Activated CD8-positive, alpha-beta T cell treated with anti-CD3 and anti-CD28 coated beads, Interleukin-2, amount 10 ng/mL, durations not matched to agents 7 days and 5 days (primary cell): ENCODE data around the gene HEMGN. TPM values are rescaled to one million over a fixed set of nuclear protein-coding genes. Genes with fewer than 3 reads are reported as not detected.
A peak's percentile ranks its signal among the peaks of the same experiment; 100 is the strongest.

Source experiments
- ATAC-seq: fragments of 150-1000 bp; cut with Tn5 transposase; one replicate; pipeline ENCODE4 v1.10.0; 2021; ENCODE audit warnings: moderate library complexity
- CTCF ChIA-PET: fragments of 350-600 bp; sonication (Branson Sonifier 250); formaldehyde crosslinking; loops from one replicate; lab custom pipeline; 2021; ENCODE audit warnings: antibody characterized with exemption; lab: Charles Lee
- POLR2A ChIA-PET: fragments of 350-600 bp; sonication (Branson Sonifier 250); formaldehyde crosslinking; loops from one replicate; lab custom pipeline; 2021; ENCODE audit warnings: antibody characterized with exemption; lab: Charles Lee
- DNase-seq: peaks from one replicate; pipeline ENCODE4 v3.0.0-alpha.2; 2020
- H3K27ac Mint-ChIP-seq: one replicate; pipeline ENCODE4 v1.8.0; 2021; ENCODE audit warnings: mild to moderate bottlenecking, mixed read lengths
- H3K27me3 Mint-ChIP-seq: one replicate; pipeline ENCODE4 v1.8.0; 2021; ENCODE audit warnings: low read depth, mixed read lengths
- H3K36me3 Mint-ChIP-seq: one replicate; pipeline ENCODE4 v1.8.0; 2021; ENCODE audit warnings: low read depth, mixed read lengths
- H3K4me1 Mint-ChIP-seq: one replicate; pipeline ENCODE4 v1.8.0; 2021; ENCODE audit warnings: low read depth, mixed read lengths
- H3K4me3 Mint-ChIP-seq: one replicate; pipeline ENCODE4 v1.8.0; 2021; ENCODE audit warnings: mild to moderate bottlenecking, mixed read lengths
- H3K9me3 Mint-ChIP-seq: one replicate; pipeline ENCODE4 v1.8.0; 2022; ENCODE audit warnings: mixed read lengths; ENCODE audit not compliant: insufficient read depth
- total RNA-seq, 2 experiments: library from RNA; stranded (reverse); gene quantifications; one replicate each; pipeline ENCODE4 v1.2.3, GENCODE V29; 2021

Gene HEMGN
- total RNA-seq, 2 experiments from 2014 or later = 1.2 to 1.6 TPM

DNA sequence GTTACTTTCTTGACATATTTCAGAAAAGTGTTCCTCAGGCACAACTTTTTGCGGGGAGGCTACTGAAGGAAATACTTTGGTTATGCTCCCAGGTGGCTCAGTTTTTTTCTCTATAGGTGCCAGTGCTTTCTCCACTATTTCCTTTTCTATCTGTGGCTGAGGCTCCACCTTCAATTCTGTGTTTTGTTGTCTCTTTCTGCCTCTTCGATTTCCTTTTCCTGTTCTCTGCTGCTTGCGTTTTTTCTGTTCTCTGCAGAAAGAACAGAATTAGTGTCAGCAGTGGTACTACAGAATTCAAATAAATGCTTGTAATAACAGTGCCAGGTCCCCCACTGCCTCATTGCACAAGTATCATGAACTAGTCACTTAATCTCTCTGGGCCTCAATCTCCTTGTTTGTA lies 7.0 kb downstream of the HEMGN start:
- ATAC-seq (peak; percentile 75), DNase-seq (peak; percentile 32)
- H3K9me3 Mint-ChIP-seq = no peaks in the 10 kb centered on the region
- H3K27me3 Mint-ChIP-seq = no peaks in the 10 kb centered on the region
- ChIA-PET POLR2A (interaction anchor here (1.6 kb wide), 1 partner anchor 9 kb away, joined by 8 read pairs; the partner anchor contains the start of gene TRMO), CTCF (interaction anchor here (1.3 to 4.2 kb wide), 5 partner anchors 8 to 104 kb away, joined by 4 to 18 read pairs (median 8); partner anchors contain the start of gene ANP32B)
- H3K4me1 Mint-ChIP-seq = peaks cover 44% of the 10 kb centered on the region
- H3K27ac Mint-ChIP-seq = peak overlapping the region; percentile 90
- no peaks in the 10 kb centered on the region for H3K36me3 Mint-ChIP-seq
- H3K4me3 Mint-ChIP-seq = peak overlapping the region; percentile 68

DNA sequence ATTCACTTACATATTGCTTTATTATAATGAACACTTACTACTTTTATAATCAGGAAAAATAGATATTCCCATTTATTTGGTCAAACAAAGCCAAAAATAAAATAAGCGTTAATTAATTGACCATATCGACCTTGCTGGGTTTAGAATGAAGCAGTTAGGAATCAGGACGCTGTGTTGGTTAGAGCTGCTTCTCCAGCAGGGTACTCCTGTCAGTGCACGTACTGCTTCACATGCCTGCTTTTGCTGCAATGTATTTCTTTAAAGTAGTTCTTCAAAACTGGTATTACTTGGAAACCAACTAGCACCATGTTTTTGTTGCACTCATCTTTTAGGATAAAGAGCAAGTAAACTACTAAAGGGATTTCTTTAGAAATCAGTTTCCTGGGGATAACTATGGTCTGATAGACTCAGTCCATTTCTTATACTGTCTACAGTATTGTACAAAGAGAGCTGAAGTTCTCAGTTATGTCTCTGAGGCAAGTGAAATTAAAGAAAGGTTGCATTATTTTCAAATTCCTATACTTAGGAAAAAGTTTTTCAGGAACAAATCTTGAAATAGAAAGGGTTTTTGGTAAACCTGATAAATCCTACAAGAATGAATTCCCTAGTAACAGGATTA lies 8.9 kb downstream of the HEMGN start:
- Mint-ChIP-seq H3K9me3 (no peaks in the 10 kb centered on the region), H3K4me1 (peaks cover 34% of the 10 kb centered on the region), H3K27ac (no peak overlapping the region), H3K4me3 (peak overlapping the region; percentile 23), H3K27me3 (no peaks in the 10 kb centered on the region), H3K36me3 (no peaks in the 10 kb centered on the region)
- DNase-seq (no peak), ATAC-seq (peak; percentile 44)
- POLR2A ChIA-PET = interaction anchor here (0.7 to 1.7 kb wide), 3 partner anchors 9 to 55 kb away, joined by 3 to 4 read pairs (median 3); partner anchors contain the start of gene HEMGN
- CTCF ChIA-PET = interaction anchor here (0.9 to 4.2 kb wide), 7 partner anchors 9 to 116 kb away, joined by 4 to 18 read pairs (median 5); partner anchors contain the start of genes ANP32B and HEMGN

DNA sequence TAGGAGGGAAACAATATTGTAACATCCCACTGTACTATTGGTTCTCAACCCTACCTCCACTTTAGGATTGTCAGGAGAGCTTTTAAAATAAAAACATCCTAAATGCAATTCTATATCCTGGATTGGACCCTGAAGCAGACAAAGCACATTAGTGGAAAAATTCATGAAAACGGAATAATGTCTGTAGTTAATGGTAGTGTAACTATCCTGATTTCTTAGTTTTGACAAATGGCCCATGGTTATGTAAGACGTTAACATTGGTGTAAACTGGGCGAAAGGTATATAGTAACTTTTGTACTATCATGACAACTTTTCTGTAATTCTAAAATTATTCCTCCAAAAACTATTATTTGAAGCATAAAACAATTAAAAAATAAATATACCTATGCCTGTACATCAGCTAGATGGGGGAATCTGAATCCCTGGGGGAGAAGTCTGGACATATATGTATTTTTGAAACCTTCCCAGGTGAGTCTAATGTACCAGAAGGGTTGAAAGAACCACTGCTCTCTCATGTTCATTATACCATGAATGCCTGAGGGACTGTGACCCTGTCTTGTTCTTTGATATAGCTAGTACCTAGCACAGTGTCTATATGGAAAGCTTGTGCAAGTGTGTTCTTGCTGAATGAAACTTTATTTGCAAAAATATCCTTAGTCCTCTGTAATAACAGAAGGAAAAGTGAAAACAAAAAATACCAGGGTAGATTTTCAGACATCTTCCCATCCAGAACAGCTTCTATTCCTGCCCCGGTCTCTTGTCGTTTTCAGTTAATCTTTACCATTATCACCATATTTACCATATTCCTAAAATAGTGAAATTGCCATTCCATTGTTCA lies 12.3 kb downstream of the HEMGN start:
- ATAC-seq (no peak), DNase-seq (no peak)
- H3K9me3 Mint-ChIP-seq = no peaks in the 10 kb centered on the region
- H3K27ac Mint-ChIP-seq = no peak overlapping the region
- peaks cover 40% of the 10 kb centered on the region for H3K4me1 Mint-ChIP-seq
- ChIA-PET POLR2A (interaction anchor here (1.3 to 1.5 kb wide), 2 partner anchors 57 to 72 kb away, joined by 3 to 5 read pairs; partner anchors contain the start of gene ANP32B), CTCF (interaction anchor here (0.9 to 1.8 kb wide), 6 partner anchors 10 to 149 kb away, joined by 3 to 21 read pairs (median 6); no protein-coding TSS in a partner anchor)
- H3K4me3 Mint-ChIP-seq = no peak overlapping the region
- peaks cover 7% of the 10 kb centered on the region for H3K36me3 Mint-ChIP-seq
- peaks cover 2% of the 10 kb centered on the region for H3K27me3 Mint-ChIP-seq

DNA sequence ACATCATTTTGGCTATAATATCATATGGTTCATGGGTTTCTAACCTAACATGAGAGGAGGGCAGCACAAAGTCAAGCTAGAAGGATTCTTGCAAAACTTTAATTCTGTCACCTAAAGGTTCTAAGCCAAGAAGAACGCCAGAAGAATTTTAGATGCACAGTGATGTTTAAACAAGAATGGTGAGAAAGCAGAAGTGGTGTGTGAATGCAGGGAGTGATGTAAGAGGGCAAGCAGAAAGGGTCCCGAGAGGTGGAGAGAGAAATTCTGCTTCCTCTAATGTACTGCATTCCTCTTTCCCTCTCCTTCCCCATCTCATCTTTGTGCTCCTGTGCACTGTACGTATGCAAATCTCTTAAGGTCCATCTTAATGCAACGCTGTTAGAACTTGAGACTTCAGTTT lies 13.6 kb downstream of the HEMGN start:
- H3K9me3 Mint-ChIP-seq = no peaks in the 10 kb centered on the region
- no peak overlapping the region for H3K27ac Mint-ChIP-seq
- ATAC-seq = no peak
- ChIA-PET POLR2A (interaction anchor here (0.6 to 5.8 kb wide), 2 partner anchors 9 to 59 kb away, joined by 3 to 110 read pairs; partner anchors contain the start of gene ANP32B), CTCF (interaction anchor here (0.7 to 9.8 kb wide), 40 partner anchors 12 to 339 kb away, joined by 3 to 222 read pairs (median 14); partner anchors contain the start of genes ANP32B, HEMGN, NANS and TBC1D2)
- H3K4me1 Mint-ChIP-seq = peaks cover 42% of the 10 kb centered on the region
- peaks cover 2% of the 10 kb centered on the region for H3K27me3 Mint-ChIP-seq
- no peak overlapping the region for H3K4me3 Mint-ChIP-seq
- DNase-seq = no peak
- peaks cover 7% of the 10 kb centered on the region for H3K36me3 Mint-ChIP-seq

DNA sequence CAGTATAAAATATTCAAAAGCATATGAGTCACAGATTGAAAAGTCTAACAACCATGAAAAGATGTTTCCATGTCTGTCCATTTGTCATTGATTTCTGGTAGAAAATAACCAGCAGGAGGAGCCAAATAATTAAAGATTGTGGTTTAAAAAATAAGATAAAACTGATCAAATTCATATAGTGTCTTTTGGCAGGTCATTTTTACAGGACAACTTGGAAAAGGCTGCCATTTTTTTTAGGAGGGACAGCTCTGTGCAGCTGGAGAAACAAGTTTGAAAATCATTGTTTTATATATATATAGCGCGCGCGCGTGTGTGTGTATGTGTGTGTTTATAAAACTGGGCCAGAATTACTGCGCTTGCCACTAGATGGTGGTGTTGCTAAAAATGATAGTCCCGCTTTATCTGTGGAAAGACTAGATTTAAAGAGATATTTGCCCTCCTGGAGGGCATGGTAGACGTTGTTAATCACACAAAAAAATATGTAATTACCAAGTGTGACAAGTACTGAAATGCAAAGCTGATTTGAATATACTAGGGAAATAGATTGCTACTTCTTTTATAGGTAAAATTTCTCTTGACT lies 14.4 kb downstream of the HEMGN start:
- H3K9me3 Mint-ChIP-seq = no peaks in the 10 kb centered on the region
- ChIA-PET POLR2A (interaction anchor here (0.6 to 5.8 kb wide), 4 partner anchors 10 to 69 kb away, joined by 3 to 110 read pairs (median 40); partner anchors contain the start of gene ANP32B), CTCF (interaction anchor here (0.7 to 9.8 kb wide), 48 partner anchors 8 to 340 kb away, joined by 3 to 222 read pairs (median 6); partner anchors contain the start of genes ANP32B, HEMGN, NANS and TBC1D2)
- H3K4me1 Mint-ChIP-seq = peaks cover 45% of the 10 kb centered on the region
- H3K4me3 Mint-ChIP-seq = peak overlapping the region; percentile 89
- peak overlapping the region; percentile 97 for H3K27ac Mint-ChIP-seq
- peaks cover 10% of the 10 kb centered on the region for H3K36me3 Mint-ChIP-seq
- DNase-seq (peak; percentile 89), ATAC-seq (peak; percentile 35)
- peaks cover 2% of the 10 kb centered on the region for H3K27me3 Mint-ChIP-seq

DNA sequence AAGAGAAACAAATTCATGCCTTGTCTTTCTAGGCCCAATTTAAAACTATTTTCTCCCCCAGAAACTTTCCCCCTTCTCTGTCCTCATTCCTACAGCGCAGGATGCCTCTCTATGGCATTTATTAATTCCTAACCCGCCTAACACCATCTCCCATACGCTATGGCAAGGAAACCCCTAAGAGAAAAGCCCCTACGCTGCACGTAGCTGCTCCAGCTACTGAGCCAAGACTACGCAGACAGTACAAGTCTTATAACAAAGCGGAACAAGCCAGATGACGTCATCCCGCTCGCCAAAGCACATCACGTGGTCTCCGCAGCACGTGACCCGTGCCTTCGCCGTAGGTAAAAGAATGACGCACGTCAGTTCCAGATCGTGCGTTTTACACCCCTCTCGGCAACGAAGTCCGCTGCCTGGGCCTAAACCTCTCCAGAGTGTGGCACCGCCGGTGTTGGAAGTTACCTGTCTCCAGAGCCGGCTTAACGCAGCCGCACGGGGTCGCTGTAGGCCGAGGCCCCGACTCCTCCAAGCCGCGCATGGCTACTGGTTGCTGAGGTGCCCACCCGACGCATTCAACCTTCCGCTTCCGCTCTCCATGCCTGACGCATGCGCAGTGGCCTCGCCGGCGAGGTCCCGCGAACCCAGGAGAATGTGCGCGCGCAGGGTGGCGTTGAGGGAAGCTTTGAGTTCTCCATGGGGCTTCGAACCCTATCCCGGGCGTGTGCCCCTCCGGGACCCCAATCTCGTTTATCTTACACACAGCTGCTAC lies 15.8 kb downstream of the HEMGN start, which contains the start of gene TRMO:
Gene TRMO (minus strand): TSS at position 542 of the 766 bp plus-strand sequence. CDS start 7 bp downstream, at position 535.
- peaks cover 2% of the 10 kb centered on the region for H3K27me3 Mint-ChIP-seq
- H3K4me3 Mint-ChIP-seq = peak within 1 kb of the TSS; percentile 89
- H3K9me3 Mint-ChIP-seq = no peaks in the 10 kb centered on the region
- ChIA-PET POLR2A (interaction anchor here (0.6 to 5.8 kb wide), 34 partner anchors 9 to 347 kb away, joined by 3 to 110 read pairs (median 5); partner anchors contain the start of genes ANP32B, CORO2A, NANS and NCBP1), CTCF (interaction anchor here (0.6 to 9.8 kb wide), 40 partner anchors 9 to 334 kb away, joined by 3 to 222 read pairs (median 16); partner anchors contain the start of genes ANP32B, HEMGN, NANS and TBC1D2)
- peaks cover 49% of the 10 kb centered on the region for H3K4me1 Mint-ChIP-seq
- peaks cover 11% of the 10 kb centered on the region for H3K36me3 Mint-ChIP-seq
- H3K27ac Mint-ChIP-seq = peak within 1 kb of the TSS; percentile 97
- peak; percentile 85 for ATAC-seq
- DNase-seq = peak; percentile 98

DNA sequence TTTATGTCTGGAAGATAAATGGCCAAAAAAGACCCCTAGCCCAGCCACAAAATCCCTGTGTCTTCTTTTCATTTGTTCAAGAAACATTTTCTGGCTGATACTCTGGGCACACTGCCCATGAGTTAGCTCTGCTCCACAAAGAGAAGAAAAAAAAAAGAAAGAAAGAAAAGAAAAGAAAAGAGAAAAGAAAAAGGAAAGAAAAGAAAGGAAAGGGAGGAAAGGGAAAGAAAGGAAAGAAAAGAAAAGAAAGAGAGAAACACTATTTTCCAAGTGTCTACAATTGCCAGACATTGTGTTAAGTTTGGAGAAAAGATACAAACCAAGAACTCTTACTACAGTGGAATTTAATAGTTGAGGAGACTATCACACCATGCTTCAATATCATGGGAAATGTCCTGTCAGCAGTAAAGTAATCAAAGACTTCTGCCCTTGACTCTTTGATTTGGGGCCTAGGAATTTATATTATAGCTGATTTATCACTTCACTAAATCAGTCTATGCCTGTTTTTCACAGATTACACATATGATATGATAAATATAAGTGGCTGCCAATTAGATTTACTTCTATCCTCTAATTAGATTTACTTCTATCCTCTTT lies 18.7 kb downstream of the HEMGN start:
- CTCF ChIA-PET = interaction anchor here (1.1 to 9.8 kb wide), 5 partner anchors 11 to 115 kb away, joined by 3 to 222 read pairs (median 50); partner anchors contain the start of gene ANP32B
- Mint-ChIP-seq H3K4me3 (peak overlapping the region; percentile 89), H3K27ac (peak overlapping the region; percentile 97), H3K36me3 (peaks cover 30% of the 10 kb centered on the region), H3K9me3 (no peaks in the 10 kb centered on the region), H3K4me1 (peaks cover 54% of the 10 kb centered on the region), H3K27me3 (peaks cover 2% of the 10 kb centered on the region)
- POLR2A ChIA-PET = interaction anchor here (2.0 to 5.8 kb wide), 3 partner anchors 14 to 137 kb away, joined by 4 to 110 read pairs (median 76); partner anchors contain the start of genes ANP32B and NANS
- DNase-seq (no peak), ATAC-seq (no peak)

DNA sequence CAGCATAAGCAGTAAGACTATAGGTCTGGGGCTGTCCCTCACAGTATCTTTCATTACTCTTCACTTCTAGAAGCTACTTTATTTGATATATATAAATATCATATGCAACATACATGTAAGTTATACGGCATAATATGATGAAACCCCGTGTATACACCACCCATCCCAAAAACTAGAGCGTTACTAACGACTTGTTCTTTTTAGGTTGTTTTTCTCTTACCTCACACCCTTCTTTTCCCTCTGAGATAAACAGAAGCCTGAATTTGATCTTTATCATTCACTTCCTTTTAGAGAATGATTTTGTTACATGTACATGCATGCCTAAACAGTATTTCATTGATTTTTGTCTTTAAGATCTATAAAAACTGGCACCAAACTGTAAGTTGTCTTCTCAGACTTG lies 19.4 kb downstream of the HEMGN start:
- no peak for DNase-seq
- Mint-ChIP-seq H3K9me3 (no peaks in the 10 kb centered on the region), H3K4me1 (peaks cover 47% of the 10 kb centered on the region), H3K4me3 (peak overlapping the region; percentile 89), H3K36me3 (peaks cover 35% of the 10 kb centered on the region), H3K27ac (peak overlapping the region; percentile 97), H3K27me3 (peaks cover 2% of the 10 kb centered on the region)
- POLR2A ChIA-PET = interaction anchor here (1.0 to 2.0 kb wide), 4 partner anchors 12 to 138 kb away, joined by 4 to 5 read pairs (median 4); partner anchors contain the start of genes ANP32B and NANS
- ATAC-seq = no peak
- CTCF ChIA-PET = interaction anchor here (9.5 to 9.8 kb wide), 2 partner anchors 16 to 26 kb away, joined by 107 to 222 read pairs; no protein-coding TSS in a partner anchor

DNA sequence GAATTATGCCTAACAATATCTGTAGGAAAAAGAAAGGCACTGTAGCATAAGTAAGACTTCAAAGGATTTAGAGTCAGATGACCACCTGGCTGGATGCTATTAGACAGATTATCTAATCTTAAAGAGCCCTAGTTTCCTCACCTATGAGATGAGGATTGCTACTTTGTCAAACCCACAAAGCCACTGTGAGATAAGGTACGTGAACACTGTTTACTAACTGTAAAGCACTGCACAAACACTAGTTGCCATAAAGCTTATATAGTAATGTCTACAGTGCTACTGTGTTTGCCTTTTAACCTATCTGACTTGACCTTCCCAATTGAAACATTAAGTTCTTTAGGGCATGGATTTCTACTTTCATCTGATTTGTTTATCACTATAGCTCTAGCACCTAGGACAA lies 26.0 kb downstream of the HEMGN start:
- CTCF ChIA-PET = interaction anchor here (1.0 to 6.4 kb wide), 3 partner anchors 11 to 21 kb away, joined by 4 to 28 read pairs (median 4); no protein-coding TSS in a partner anchor
- Mint-ChIP-seq H3K36me3 (peaks cover 69% of the 10 kb centered on the region), H3K9me3 (no peaks in the 10 kb centered on the region), H3K4me1 (peaks cover 33% of the 10 kb centered on the region), H3K27ac (no peak overlapping the region), H3K27me3 (no peaks in the 10 kb centered on the region), H3K4me3 (no peak overlapping the region)
- ATAC-seq (no peak), DNase-seq (no peak)
- POLR2A ChIA-PET = interaction anchor here (0.9 to 2.9 kb wide), 2 partner anchors 9 to 10 kb away, joined by 3 to 10 read pairs; partner anchors contain the start of gene TRMO
